Stimulated activated CD8-positive, alpha-beta memory T cell treated with anti-CD3 and anti-CD28 coated beads, Interleukin-7, amount 100 ng/mL, for 4 hours (primary cell): ENCODE results near the gene DNAI4.
"Not testable (repeated sequence)": the region's sequence is repeated elsewhere in the genome, so short reads cannot be mapped to it uniquely, and the experiment has no call there.

ENCODE experiments used
- DNase-seq, 2 donors: peaks; one replicate each; pipeline ENCODE4 v3.0.0-alpha.2; 2020; ENCODE audit warnings: low read depth in 2 of 2

DNAI4 gene

GRCh38 chr1:66831529-66832239, 93.0 kb downstream of the DNAI4 start:
- DNase-seq, result no peak

- no peak for DNase-seq
Measured at GRCh38 chr1:66824771-66825170, 99.9 kb downstream of the DNAI4 start.

DNA sequence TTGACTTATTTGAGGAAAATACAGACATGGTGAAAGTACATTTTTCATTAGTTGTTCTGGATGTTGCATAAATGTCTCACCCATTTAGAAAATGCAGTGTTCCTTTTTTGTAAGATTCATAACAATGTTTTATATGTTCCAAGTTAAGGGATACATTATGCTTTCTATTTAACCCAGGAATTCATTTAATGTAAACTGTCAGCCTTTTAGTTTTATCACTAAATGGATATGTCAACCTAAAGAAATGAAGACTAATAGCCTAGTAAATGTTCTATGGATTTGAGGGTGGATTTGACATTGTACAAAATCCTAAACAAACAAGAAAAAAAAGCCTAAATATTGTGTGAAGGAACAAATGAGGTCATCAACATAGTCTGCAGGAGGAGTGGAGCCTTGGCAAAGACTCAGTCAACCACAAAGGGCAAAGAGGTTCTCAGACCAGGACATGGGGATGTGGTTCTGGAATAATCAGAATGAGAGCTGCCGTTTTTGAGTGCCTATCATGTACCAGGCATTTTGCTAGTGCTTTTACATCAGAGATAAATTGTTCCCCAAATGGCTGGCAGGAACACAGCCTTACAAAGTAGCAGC, 114.8 kb downstream of the DNAI4 start:
- DNase-seq, result no peak

GRCh38 chr1:66809245-66809644, 115.4 kb downstream of the DNAI4 start:
- DNase-seq, result no peak

DNA sequence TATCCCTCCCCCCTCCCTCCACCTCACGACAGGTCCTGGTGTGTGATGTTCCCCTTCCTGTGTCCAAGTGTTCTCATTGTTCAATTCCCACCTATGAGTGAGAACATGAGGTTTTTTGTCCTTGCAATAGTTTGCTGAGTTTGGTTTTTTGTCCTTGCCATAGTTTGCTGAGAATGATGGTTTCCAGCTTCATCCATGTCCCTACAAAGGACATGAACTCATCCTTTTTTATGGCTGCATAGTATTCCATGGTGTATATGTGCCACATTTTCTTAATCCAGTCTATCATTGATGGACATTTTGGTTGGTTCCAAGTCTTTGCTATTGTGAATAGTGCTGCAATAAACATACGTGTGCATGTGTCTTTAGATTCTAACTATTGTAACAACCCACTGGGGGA, 128.8 kb downstream of the DNAI4 start:
- not testable (repeated sequence) for DNase-seq

- DNase-seq, result no peak
Measured at GRCh38 chr1:66791621-66792610, 132.7 kb downstream of the DNAI4 start.

DNA sequence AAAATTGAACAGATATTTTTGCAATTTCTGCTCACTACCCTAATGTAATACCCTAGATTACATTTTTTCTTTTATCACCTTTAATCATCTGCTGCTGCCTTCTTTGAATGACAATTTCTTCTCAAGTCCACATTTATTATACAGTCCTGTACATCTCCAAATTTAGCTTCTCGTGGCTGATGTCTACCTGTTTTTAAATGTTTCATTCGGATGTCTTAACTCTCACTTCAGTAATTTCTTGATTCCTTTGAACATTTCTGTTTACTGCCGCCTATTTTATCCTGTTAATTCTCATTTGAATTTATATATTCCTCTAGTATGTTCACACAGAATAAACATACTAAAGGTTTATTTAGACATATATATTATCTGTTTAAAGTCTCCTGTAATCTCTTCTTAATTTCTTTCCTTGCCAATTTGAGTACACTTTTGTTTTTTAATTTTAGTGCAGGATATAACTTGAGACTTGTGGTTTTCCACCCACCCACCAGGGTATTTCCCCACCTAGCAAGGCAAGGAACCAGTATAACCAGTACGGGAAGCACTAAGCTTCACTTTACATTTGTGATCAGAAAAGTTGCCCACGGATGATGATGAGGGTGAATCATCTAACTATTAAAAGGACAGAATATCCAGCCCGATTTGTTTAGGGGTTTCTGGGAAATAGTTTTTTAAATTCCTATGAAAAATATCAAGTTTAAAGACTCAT, 136.3 kb downstream of the DNAI4 start:
- DNase-seq, result peak; percentile 43 to 61

GRCh38 chr1:66787641-66788040, 137.0 kb downstream of the DNAI4 start:
- no peak for DNase-seq

DNA sequence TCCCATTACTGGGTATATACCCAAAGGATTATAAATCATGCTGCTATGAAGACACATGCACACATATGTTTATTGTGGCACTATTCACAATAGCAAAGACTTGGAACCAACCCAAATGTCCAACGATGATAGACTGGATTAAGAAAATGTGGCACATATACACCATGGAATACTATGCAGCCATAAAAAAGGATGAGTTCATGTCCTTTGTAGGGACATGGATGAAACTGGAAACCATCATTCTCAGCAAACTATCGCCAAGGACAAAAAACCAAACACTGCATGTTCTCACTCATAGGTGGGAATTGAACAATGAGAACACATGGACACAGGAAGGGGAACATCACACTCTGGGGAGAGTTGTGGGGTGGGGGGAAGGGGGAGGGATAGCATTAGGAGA, 138.9 kb downstream of the DNAI4 start:
- not testable (repeated sequence) for DNase-seq

DNA sequence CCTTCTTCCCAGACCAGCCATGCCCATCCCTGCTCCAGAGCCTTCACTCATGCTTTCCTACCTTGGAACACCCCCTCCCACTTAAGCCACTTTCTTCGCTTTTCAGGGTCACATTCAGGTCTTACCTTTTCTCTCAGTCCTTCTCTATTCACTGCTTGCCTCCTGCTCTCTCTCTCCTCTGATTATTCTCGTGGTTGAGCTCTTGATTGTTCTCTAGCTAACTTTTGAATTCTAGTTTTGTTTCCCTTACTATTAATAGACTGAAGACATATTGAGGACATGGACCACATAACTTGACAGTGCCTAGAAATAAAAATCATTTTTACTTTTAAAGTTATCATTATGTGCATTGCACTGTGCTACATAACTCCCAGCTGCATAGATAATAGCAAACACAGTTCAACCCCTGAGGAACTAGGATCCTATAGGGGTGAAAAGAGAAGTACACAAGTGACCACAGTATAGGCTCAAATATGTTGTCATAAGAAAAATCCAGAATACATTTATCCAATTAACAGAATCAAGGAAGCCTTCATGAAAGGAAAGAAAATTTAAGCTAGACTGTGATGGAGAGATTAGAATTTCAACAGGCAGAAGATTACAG, 145.1 kb downstream of the DNAI4 start:
- DNase-seq, result no peak

GRCh38 chr1:66778969-66779368, 145.7 kb downstream of the DNAI4 start:
- DNase-seq, result no peak

DNA sequence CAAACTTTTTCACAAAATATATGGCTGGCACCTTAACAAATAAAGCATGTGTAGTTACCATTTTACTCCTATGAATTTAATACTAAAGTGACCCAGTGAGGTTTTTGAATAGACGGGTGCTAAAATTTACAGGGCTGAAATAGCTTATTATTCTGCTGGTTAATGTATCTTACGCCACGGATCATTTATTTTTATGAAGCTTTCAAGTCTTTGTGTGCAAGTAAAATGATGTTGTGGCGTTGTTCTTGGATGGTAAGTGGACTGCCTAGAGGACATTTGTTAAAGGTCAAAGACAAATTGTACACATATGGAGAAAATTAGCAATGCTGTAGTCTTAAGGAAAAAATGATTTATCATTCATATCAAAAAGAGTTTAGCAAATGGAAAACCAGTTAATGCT, 146.4 kb downstream of the DNAI4 start:
- no peak for DNase-seq

- no peak for DNase-seq
Measured at GRCh38 chr1:66777831-66778230, 146.8 kb downstream of the DNAI4 start.

DNA sequence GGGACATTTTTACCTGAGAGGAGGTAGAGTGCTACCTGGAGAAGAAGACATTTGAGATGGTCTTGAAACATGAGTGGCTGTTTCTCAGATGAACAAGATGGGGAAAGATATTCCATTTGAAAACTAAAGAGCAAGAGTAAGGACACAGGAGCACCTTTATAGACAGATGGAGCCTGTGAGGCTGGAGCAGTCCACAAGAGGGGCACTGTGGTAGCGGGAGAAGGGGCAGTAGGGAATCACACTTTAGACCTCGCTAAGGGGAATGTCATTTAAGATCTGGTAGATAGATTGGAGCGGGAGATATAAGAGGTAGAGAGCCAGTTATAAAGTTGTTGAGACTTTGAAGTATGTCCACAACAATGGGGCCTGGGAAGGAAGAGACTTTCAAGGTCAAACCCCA, 149.0 kb downstream of the DNAI4 start:
- no peak for DNase-seq

- no peak for DNase-seq
Measured at GRCh38 chr1:66774438-66774837, 150.2 kb downstream of the DNAI4 start.

- DNase-seq, result no peak
Measured at GRCh38 chr1:66773227-66773626, 151.4 kb downstream of the DNAI4 start.

- DNase-seq, result no peak
Measured at GRCh38 chr1:66770694-66771093, 154.0 kb downstream of the DNAI4 start.

DNA sequence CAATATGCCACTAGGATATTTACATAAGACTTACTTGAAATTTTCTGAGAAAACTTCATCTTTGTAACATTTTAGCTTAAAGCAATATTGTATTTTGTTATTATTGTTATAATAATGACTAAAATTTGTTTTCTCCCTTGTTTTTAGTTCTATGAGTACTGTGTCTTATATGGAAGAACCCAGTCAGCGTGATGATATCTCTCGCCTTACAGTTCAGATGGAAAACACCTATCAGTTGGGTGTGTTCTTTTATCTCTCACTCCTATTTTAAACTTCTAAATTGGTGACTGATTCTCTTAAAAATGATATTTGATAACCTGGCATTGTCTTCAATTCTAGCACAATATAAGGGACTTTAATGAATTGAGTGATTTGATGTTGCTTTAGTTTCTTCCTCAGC, 154.4 kb downstream of the DNAI4 start:
- DNase-seq, result no peak

DNA sequence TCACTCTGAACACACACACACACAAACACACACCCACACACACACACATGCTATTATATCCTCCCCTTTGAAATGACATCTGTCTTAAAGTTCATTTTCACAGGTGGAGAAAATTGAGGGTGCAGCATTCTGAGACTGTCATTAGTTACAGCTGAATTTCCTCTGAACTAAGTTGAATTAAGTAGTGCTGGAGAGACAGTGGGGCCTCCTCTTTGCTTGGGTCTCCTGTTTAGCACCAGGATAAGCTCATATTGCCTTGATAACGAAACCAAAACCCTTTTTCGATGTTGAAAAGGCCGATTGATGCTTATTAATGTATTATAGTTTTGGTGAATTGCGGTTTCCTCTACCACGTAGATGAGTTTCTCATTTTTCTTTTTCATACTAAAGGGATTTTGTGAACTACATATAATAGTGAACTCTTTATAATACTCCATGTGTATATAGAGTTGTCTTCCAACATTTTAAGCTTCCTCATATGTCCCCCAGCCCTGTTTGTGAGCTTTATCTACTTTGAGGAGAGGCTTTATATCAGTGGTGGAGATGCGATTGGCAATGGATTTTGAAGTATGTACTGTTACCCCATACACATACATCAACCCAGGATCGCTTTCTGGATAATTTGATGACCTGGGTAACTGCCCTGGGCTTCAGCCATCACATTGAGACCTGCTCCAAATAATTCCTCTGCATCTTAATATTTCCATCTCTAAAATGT, 155.0 kb downstream of the DNAI4 start:
- DNase-seq, result no peak

GRCh38 chr1:66768965-66769364, 155.7 kb downstream of the DNAI4 start:
- no peak for DNase-seq

DNA sequence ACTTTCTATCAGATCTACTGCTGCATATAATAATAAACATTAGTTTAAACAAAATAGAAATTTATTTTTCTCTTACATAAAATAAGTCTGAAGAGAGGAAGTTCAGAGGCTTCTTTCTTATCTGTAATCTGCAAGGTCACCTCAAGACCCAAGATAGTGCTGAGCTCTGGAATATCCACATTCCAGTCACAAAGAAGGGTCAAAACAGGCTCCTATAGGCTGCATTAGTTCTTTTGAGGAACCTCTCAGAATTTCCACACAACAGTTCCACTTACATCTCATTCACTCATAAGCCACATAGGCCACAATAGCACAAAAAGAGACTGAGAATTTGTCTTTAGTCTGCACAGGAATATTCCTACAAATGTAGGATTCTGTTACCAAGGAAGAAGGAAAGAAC, 157.0 kb downstream of the DNAI4 start:
- no peak for DNase-seq
